Gastrocnemius medialis (tissue), 4 donors: ENCODE measurements around the gene ANKRD9.

ENCODE experiments used
- CTCF ChIP-seq, 5 experiments: fragments of 450-650 bp in 3 of 5; fragments of 200-600 bp in 2 of 5; sonication (generic) in 2 of 5; IDR thresholded peaks in 4 of 5; conservative IDR thresholded peaks in 1 of 5; 1 replicate in 4 of 5; 2 replicates in 1 of 5; pipeline ENCODE4 v1.5.1; 2016 to 2019; ENCODE audit warnings: antibody characterized with exemption in 5 of 5, mild to moderate bottlenecking in 3 of 5, moderate library complexity in 3 of 5
- POLR2A ChIP-seq, 2 donors: fragments of 450-650 bp; IDR thresholded peaks; one replicate each; pipeline ENCODE4 v1.6.1; 2017; ENCODE audit warnings: antibody characterized with exemption in 2 of 2, mild to moderate bottlenecking in 2 of 2, moderate library complexity in 2 of 2

- TF ChIP-seq POLR2A (IDR thresholded peaks at IDR 0.05) (no peak), CTCF (IDR thresholded peaks at IDR 0.05 in 4 of 5, conservative IDR thresholded peaks at IDR 0.05 in 1 of 5) (no peak)
Measured at GRCh38 chr14:102511538-102511937, 2.0 kb upstream of the ANKRD9 start.
